Activated CD4-positive, alpha-beta T cell treated with anti-CD3 and anti-CD28 coated beads for 1 hour (primary cell): ENCODE results near the gene PTPRR.

Experiments used
- DNase-seq: peaks from one replicate; pipeline ENCODE4 v3.0.0-alpha.2; 2020

The PTPRR gene

GRCh38 chr12:70637303-70638085 lies 283.0 kb downstream of the PTPRR start, which contains the start of gene PTPRB:
Gene PTPRB (minus strand): TSS chr12:70637429. CDS start chr12:70637395, 34 bp downstream.
- no peak for DNase-seq

- DNase-seq = no peak
These were observed 284.8 kb downstream of the PTPRR start for GRCh38 chr12:70635755-70636154.

- no peak for DNase-seq
These were observed 291.6 kb downstream of the PTPRR start for GRCh38 chr12:70628701-70629480.

GRCh38 chr12:70627677-70628076 lies 292.9 kb downstream of the PTPRR start:
- DNase-seq = no peak

GRCh38 chr12:70626180-70626579 lies 294.4 kb downstream of the PTPRR start:
- no peak for DNase-seq

GRCh38 chr12:70619471-70620152 lies 300.9 kb downstream of the PTPRR start:
- DNase-seq = no peak

- DNase-seq = no peak
These were observed 302.2 kb downstream of the PTPRR start for GRCh38 chr12:70618371-70618770.

- no peak for DNase-seq
These were observed 303.1 kb downstream of the PTPRR start for GRCh38 chr12:70617450-70617849.

- DNase-seq = no peak
These were observed 305.2 kb downstream of the PTPRR start for GRCh38 chr12:70615174-70615866.

GRCh38 chr12:70609739-70610491 lies 310.6 kb downstream of the PTPRR start:
- no peak for DNase-seq

- no peak for DNase-seq
These were observed 311.3 kb downstream of the PTPRR start for GRCh38 chr12:70609203-70609602.

- DNase-seq = no peak
These were observed 312.4 kb downstream of the PTPRR start for GRCh38 chr12:70608184-70608583.

- no peak for DNase-seq
These were observed 313.4 kb downstream of the PTPRR start for GRCh38 chr12:70607107-70607506.

- no peak for DNase-seq
These were observed 314.6 kb downstream of the PTPRR start for GRCh38 chr12:70605976-70606375.

GRCh38 chr12:70604662-70605061 lies 315.9 kb downstream of the PTPRR start:
- DNase-seq = no peak

- no peak for DNase-seq
These were observed 317.5 kb downstream of the PTPRR start for GRCh38 chr12:70603044-70603443.

GRCh38 chr12:70598467-70599193 lies 321.9 kb downstream of the PTPRR start:
- no peak for DNase-seq

GRCh38 chr12:70592664-70593063 lies 327.9 kb downstream of the PTPRR start:
- no peak for DNase-seq

- no peak for DNase-seq
These were observed 329.9 kb downstream of the PTPRR start for GRCh38 chr12:70590549-70591226.

- peak; percentile 12 for DNase-seq
These were observed 330.5 kb downstream of the PTPRR start for GRCh38 chr12:70590051-70590450.
